CD4-positive, alpha-beta T cell (primary cell): ENCODE results near the gene FABP6. TPM values are rescaled to one million over a fixed set of nuclear protein-coding genes. Genes with fewer than 3 reads are reported as not detected.
A peak's percentile ranks its signal among the peaks of the same experiment; 100 is the strongest.

Experiments used
- ATAC-seq: fragments of 200-7000 bp; cut with Tn5 transposase; one replicate; pipeline ENCODE4 v1.10.0; 2022; ENCODE audit warnings: mild to moderate bottlenecking; ENCODE audit not compliant: poor library complexity
- CTCF ChIA-PET: fragments of 350-600 bp; sonication (Branson Sonifier 250); formaldehyde crosslinking; loops from one replicate; lab custom pipeline; 2021; ENCODE audit warnings: antibody characterized with exemption, inconsistent platforms; lab: Charles Lee
- POLR2A ChIA-PET: fragments of 350-600 bp; sonication (Branson Sonifier 250); formaldehyde crosslinking; loops from one replicate; lab custom pipeline; 2021; ENCODE audit warnings: antibody characterized with exemption, inconsistent platforms; lab: Charles Lee
- DNase-seq, 14 experiments: peaks; one replicate each; pipeline ENCODE4 v3.0.0-alpha.2; 2013 to 2020; ENCODE audit warnings: mixed read lengths in 2 of 14
- H3K27ac ChIP-seq, 2 donors: one replicate each; pipeline versions ENCODE4 v1.5.1 to v1.7.0; 2013; ENCODE audit warnings: low read length in 2 of 2, low read depth in 1 of 2, mild to moderate bottlenecking in 1 of 2
- H3K27me3 ChIP-seq, 2 experiments: 1 replicate in 1 of 2; 2 replicates in 1 of 2; pipeline versions ENCODE4 v1.6.1 to v1.7.0; 2013; ENCODE audit warnings: low read length in 2 of 2, control low read depth in 1 of 2, mild to moderate bottlenecking in 1 of 2, moderate library complexity in 1 of 2; ENCODE audit not compliant: insufficient read depth in 2 of 2, control insufficient read depth in 1 of 2
- H3K36me3 ChIP-seq: one replicate; pipeline ENCODE4 v1.6.1; 2013; ENCODE audit warnings: low read length, control low read depth; ENCODE audit not compliant: insufficient read depth
- H3K4me1 ChIP-seq: one replicate; pipeline ENCODE4 v1.6.1; 2013; ENCODE audit warnings: low read length, control low read depth; ENCODE audit not compliant: insufficient read depth
- H3K4me3 ChIP-seq: one replicate; pipeline ENCODE4 v1.5.1; 2013; ENCODE audit warnings: mild to moderate bottlenecking, low read length, moderate library complexity
- H3K9me3 ChIP-seq, 2 experiments: 1 replicate in 1 of 2; 2 replicates in 1 of 2; pipeline versions ENCODE4 v1.6.1 to v1.7.0; 2013; ENCODE audit warnings: low read length in 2 of 2, mild to moderate bottlenecking in 2 of 2, control low read depth in 1 of 2, moderate library complexity in 1 of 2; ENCODE audit not compliant: control insufficient read depth in 1 of 2, insufficient read depth in 1 of 2
- H3K27ac Mint-ChIP-seq: one replicate; pipeline ENCODE4 v1.8.0; 2020; ENCODE audit warnings: mixed read lengths
- H3K27me3 Mint-ChIP-seq: one replicate; pipeline ENCODE4 v1.8.0; 2021; ENCODE audit warnings: mixed read lengths
- H3K36me3 Mint-ChIP-seq: one replicate; pipeline ENCODE4 v1.8.0; 2021; ENCODE audit warnings: low read depth, mixed read lengths
- H3K4me1 Mint-ChIP-seq: one replicate; pipeline ENCODE4 v1.8.0; 2021; ENCODE audit warnings: low read depth, mixed read lengths
- H3K4me3 Mint-ChIP-seq: one replicate; pipeline ENCODE4 v1.8.0; 2020; ENCODE audit warnings: mild to moderate bottlenecking, mixed read lengths
- H3K9me3 Mint-ChIP-seq: one replicate; pipeline ENCODE4 v1.8.0; 2020; ENCODE audit warnings: mixed read lengths
- intact Hi-C, 2 experiments: fragments of 100-400 bp; cut with DNase I in 1 of 2; cut with micrococcal nuclease in 1 of 2; formaldehyde crosslinking; loops; one replicate each; pipeline versions ENCODE4 v1.15.1 to v1.9.0; 2023 to 2025; cut with DNase I, micrococcal nuclease
- total RNA-seq, 174 experiments: library from RNA in 2 of 174; stranded (reverse) in 2 of 174; gene quantifications; one replicate each; pipeline ENCODE4 v1.2.3 and lab custom pipeline; 2021 to 2026
- TF ChIP-seq, protein P1 (sequence below): fragments of 200-600 bp; IDR thresholded peaks from one replicate; pipeline ENCODE4 v1.8.0; 2022; ENCODE audit warnings: antibody characterized with exemption, mild to moderate bottlenecking

The FABP6 gene
- total RNA-seq, 2 experiments from 2014 or later = not detected

DNA sequence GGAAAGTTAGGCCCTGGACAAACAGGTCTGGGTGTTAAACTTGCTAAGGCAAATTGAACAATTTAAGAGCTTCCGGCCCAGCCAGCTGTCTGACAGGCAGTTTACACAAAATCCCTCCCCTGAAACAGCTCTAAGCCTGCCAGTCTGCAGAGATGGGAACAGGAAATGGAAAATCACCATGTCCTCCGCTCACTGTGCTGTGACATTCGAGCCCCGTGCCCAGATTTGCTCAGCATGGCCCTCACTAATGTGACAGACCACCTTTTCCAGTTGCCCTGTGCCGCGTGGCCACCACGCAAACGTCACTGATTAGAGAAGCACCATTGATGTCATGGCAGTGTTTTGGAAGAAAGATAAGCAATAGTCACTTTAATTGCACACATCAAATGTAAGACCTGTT, 42.1 kb downstream of the FABP6 start:
- ChIA-PET CTCF (no interaction called here), POLR2A (no interaction called here)
- Histone ChIP-seq H3K4me3 (no peak overlapping the region), H3K27ac (no peak overlapping the region), H3K4me1 (peaks cover 2% of the 10 kb centered on the region), H3K27me3 (no peaks in the 10 kb centered on the region), H3K36me3 (no peaks in the 10 kb centered on the region), H3K9me3 (no peaks in the 10 kb centered on the region)
- H3K9me3 Mint-ChIP-seq = no peaks in the 10 kb centered on the region
- peaks cover 5% of the 10 kb centered on the region for H3K4me1 Mint-ChIP-seq
- ATAC-seq (no peak), DNase-seq (peak in 1 of 14 experiments; percentile 9)
- H3K27me3 Mint-ChIP-seq = no peaks in the 10 kb centered on the region
- no peak overlapping the region for H3K4me3 Mint-ChIP-seq
- H3K36me3 Mint-ChIP-seq = no peaks in the 10 kb centered on the region
- TF ChIP-seq, protein P1, sequence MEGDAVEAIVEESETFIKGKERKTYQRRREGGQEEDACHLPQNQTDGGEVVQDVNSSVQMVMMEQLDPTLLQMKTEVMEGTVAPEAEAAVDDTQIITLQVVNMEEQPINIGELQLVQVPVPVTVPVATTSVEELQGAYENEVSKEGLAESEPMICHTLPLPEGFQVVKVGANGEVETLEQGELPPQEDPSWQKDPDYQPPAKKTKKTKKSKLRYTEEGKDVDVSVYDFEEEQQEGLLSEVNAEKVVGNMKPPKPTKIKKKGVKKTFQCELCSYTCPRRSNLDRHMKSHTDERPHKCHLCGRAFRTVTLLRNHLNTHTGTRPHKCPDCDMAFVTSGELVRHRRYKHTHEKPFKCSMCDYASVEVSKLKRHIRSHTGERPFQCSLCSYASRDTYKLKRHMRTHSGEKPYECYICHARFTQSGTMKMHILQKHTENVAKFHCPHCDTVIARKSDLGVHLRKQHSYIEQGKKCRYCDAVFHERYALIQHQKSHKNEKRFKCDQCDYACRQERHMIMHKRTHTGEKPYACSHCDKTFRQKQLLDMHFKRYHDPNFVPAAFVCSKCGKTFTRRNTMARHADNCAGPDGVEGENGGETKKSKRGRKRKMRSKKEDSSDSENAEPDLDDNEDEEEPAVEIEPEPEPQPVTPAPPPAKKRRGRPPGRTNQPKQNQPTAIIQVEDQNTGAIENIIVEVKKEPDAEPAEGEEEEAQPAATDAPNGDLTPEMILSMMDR = no peak
- intact Hi-C loops = no loop called here
- no peak overlapping the region for H3K27ac Mint-ChIP-seq

DNA sequence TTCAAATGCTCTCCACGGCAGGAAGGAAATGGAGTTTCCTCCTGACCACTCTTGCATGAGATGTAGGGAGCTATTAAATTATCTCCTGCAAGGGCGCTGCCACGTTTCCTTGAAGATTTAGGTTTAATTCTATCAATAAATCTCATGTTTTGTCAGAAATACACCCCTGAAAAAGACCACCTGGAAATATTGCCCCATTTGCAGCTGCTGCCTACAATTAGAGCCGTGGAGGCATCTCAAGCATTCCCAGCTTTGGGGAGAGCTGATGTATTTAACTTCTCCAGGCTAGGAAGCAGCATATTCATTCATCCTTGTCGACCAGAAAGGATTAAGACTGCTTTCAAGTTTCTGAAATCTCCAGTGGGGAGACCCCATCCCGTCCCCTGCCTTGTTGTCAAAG, 42.5 kb downstream of the FABP6 start:
- no peak for ATAC-seq

DNA sequence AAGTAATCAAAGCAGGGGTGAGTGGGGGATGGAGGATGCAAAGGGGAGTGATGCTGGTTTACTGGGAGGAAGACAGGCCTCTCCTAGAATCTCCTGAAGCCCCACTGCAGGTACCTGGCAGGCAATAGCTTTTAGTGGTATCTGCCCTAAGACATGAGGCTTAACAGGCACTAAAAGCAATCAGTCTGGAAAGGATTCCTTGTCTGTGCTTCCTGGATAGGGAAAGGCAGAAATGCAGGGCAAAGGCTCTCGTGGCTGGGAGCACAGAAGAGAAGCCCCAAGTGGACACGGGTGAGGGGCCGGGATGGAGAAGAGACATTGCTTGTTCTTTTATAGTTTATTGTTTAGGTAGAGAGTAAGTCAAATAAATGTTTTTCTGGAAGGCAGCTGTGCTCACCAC, 43.0 kb downstream of the FABP6 start:
- Mint-ChIP-seq H3K27me3 (no peaks in the 10 kb centered on the region), H3K4me3 (no peak overlapping the region), H3K4me1 (peaks cover 5% of the 10 kb centered on the region), H3K27ac (no peak overlapping the region), H3K9me3 (no peaks in the 10 kb centered on the region), H3K36me3 (no peaks in the 10 kb centered on the region)
- Histone ChIP-seq H3K4me3 (no peak overlapping the region), H3K9me3 (no peaks in the 10 kb centered on the region), H3K27ac (no peak overlapping the region), H3K27me3 (no peaks in the 10 kb centered on the region), H3K36me3 (no peaks in the 10 kb centered on the region), H3K4me1 (peaks cover 2% of the 10 kb centered on the region)
- no peak for ATAC-seq
- CTCF ChIA-PET = interaction anchor here (1.0 kb wide), 1 partner anchor 55 kb away, joined by 3 read pairs; no protein-coding TSS in a partner anchor
- TF ChIP-seq, protein P1 = no peak
- intact Hi-C loops = no loop called here
- DNase-seq = no peak
- POLR2A ChIA-PET = no interaction called here

More for the DNA sequence above, 42.5 kb downstream of the FABP6 start:
- Mint-ChIP-seq H3K27me3 (no peaks in the 10 kb centered on the region), H3K36me3 (no peaks in the 10 kb centered on the region), H3K9me3 (no peaks in the 10 kb centered on the region), H3K4me1 (peaks cover 5% of the 10 kb centered on the region), H3K4me3 (no peak overlapping the region), H3K27ac (no peak overlapping the region)
- Histone ChIP-seq H3K27ac (no peak overlapping the region), H3K36me3 (no peaks in the 10 kb centered on the region), H3K4me3 (no peak overlapping the region), H3K4me1 (peaks cover 2% of the 10 kb centered on the region), H3K9me3 (no peaks in the 10 kb centered on the region), H3K27me3 (no peaks in the 10 kb centered on the region)
- TF ChIP-seq, protein P1 = no peak
- intact Hi-C loops = no loop called here
- POLR2A ChIA-PET = no interaction called here
- CTCF ChIA-PET = interaction anchor here (1.0 kb wide), 1 partner anchor 54 kb away, joined by 3 read pairs; no protein-coding TSS in a partner anchor
- DNase-seq = no peak
